GM03348 (cell line): ENCODE measurements around the gene FGFBP2.

Experiments used
- DNase-seq: peaks from one replicate; pipeline ENCODE4 v3.0.0; 2012; ENCODE audit warnings: low spot score

The FGFBP2 gene, protein sequence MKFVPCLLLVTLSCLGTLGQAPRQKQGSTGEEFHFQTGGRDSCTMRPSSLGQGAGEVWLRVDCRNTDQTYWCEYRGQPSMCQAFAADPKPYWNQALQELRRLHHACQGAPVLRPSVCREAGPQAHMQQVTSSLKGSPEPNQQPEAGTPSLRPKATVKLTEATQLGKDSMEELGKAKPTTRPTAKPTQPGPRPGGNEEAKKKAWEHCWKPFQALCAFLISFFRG

DNA sequence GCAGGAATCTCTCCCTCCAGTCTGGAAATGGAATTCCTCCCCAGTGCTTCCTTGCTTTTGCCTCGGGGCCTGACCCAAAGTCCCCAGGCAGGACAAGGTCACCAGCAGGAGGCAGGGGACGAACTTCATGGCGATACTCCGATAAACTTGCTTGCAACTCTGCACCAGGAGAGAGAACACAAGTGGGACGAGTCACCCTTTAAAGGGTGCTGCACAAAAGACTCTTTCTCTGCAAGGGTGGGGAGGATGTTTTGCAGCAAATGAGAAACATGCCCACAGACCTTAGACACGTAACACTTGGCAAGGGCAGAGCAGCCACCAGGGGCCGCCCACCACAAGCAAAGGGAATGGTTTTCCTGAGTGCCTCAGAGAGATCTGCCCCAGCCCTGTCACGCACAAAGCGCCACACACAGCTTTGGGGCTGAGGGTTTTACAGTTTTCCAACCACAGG lies at the start of gene FGFBP2:
FGFBP2 (minus strand) TSS at position 175 of the 451 bp plus-strand sequence; CDS start at position 129, 46 bp downstream.
- DNase-seq: peak; percentile 70

DNA sequence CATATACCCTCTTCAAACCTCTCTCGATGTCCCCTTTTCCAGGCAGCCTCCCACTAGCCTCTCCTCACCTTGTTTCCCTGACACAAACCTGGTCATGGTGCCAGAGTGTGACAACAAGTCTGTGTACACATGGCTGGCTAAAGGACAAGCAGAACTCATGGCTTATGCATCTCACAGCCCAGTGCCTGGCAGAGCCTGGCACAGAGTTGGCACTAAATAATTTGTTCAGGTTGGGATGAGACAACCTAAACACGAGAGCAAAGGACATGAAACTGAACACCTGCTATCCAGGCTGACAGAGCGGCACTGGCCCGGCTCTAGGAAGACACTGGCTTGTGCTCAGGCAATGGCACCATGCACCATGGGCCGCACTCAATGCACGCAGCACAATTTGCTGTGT lies 48.2 kb upstream of the FGFBP2 start:
- no peak for DNase-seq

DNA sequence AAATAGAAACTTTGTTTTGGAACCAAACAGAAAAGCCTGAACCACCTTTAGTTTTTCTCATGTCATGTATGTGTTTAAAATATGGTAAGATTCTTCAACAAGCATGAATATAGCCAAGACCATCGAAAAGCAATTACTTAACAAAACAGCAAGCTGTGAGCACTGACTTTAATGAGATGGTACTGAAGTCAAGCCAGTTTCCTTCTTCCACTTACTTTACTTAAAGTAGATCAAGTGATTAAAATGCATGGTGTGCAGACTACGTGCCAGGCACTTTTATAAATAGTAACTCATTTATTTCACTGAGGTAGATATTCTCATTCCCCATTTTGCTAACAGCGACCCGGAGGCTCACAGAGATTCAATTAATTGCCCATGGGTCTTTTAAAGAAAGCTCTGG lies 46.2 kb upstream of the FGFBP2 start:
- no peak for DNase-seq

DNA sequence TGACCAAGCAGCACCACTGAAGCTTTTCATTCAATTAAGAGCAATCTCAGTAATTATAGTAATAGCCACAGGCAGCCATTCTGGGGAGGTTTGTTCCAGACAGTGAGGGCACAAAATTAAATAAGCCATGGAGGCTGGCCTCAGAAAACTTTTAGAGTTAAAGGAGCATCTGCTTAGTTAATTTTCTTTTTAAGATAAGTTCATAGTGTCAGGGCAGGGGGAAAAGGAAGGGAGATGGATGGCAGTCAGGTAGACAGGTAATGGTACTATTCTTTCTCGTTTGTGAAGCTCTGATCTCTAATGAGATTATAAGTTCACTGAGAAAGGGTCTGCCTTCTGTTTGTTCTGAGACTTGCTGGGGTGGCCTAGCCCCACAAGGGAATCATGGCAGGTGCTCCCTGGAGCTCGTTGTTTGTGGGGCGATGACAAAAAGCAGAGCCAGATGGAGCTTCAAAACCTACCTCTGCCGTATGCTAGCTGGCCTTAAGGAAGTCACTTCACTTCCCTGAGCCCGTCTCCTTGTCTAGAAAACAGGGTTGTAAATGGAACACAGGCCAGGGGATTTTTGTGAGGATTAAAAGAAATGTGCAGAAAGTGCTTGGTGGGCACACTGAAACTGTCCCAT lies 44.6 kb upstream of the FGFBP2 start:
- DNase-seq: no peak

DNA sequence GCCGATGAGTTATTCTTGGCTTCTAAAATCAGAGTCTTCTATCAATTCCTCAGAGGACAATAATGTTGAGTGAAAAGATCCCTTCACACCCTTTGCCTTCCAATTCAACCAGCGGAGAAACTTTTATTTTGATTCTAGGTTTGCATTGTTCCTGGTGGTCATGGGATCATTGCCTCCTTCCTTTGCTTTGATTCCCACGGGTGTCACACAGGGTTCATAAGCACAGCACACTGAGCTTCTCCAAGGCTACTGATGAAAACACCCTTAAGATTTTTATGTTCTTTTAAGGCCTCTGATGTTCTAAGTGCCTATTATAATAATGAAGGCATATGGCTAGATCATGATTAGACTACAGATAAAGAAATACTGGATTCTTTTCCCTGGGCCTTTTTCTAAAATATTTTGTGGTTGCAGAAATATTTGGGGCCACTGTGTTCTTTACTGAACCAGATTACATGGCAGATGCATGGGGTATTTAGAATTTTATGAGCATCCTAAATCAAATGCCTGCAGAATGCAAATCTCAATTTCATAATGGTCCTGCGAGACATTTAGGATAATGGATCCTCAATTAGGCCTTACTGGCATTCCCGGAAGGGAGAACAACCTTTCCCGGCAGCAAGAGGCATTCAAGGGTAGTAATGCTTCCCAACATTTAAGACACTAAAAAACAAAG lies 43.9 kb upstream of the FGFBP2 start:
- no peak for DNase-seq

DNA sequence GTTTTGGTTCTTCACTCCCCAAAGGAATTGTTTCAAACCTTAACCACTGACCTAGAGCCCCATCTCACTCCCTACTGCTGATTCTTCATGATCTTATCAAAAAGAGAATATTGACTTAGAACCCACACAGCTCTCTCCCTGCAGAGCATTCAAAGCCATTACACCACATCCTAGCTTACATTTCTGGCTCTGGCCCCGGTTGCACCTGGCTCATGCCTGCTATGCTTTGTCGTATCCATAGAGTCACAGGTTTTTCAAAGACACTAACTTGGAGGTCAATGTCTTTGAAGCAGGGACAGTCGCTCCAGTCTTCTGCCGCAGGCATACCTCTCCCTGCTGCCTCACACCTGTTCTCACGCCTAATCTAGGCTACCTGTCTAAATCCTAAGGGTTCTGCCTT lies 42.7 kb upstream of the FGFBP2 start:
- DNase-seq: no peak

DNA sequence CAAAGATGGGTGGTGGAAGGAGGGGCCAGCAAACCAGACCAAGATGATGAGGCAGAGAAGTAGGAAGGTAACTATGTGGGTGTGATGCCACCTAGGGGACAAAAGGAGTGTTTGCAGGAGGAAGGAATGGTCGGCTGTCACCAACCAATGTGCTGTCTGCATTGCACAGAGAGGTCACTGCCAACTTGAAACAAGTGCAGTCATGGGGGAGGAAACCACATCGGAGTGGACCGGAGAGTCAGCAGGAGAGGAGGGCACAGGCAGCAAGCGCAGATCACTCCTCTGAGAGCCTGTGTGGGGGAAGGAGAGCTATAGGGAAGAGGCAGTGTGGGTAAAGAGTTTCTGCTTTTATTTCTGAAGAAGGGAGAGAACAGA lies 38.5 kb upstream of the FGFBP2 start:
- DNase-seq: peak; percentile 89

DNA sequence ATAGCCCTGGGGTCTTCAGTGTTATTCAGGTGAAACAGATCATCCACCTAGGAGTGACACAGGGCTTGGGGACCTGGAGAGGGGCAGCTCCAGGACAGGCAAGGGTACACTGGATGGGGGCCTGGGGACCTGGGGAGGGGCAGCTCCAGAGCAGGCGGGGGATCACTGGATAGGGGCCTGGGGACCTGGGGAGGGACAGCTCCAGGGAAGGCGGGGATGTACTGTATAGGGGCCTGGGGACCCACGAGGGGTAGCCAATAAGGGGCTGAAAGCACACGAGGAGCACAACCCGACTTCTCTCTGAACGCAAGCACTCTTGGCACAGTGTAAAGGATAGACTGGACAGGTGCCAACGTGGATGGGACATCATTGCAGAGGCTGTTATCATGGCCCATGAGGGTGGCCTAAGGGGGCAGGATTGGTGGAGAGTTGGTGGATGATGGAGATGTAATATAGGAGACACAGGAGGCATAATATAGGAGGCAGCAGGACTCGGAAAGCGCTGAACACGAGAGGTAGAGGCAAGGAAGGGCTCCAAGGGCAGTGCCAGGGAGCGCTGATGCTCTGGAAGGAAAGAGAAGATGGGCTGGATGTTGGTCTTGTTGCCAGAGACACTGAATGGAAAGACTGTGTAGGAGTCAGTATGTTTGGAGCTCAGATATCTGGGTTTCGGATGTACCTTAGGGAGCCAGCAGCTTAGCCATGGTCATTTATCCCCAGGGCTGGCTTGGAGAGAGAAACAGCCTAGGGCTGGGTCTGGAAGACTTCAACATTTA lies 37.9 kb upstream of the FGFBP2 start:
- no peak for DNase-seq

DNA sequence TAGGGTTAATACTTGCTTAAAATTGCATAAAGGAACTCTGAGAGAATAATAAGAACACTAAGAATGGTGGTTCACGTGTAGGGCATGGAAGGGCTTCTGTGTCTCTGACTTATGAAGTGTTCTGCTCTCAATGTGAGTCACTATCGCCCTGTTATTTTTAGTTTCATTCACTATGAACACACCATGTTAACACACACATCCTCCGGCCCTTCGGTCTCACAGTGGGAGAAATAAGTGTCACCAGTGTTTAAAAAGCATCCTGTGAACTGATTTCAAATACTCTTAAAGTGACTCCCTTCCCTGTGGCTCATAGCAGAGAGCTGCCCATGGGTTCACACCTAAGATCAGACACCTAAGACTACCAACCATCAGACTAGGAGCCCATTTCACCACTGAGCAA lies 33.8 kb upstream of the FGFBP2 start:
- DNase-seq: no peak

DNA sequence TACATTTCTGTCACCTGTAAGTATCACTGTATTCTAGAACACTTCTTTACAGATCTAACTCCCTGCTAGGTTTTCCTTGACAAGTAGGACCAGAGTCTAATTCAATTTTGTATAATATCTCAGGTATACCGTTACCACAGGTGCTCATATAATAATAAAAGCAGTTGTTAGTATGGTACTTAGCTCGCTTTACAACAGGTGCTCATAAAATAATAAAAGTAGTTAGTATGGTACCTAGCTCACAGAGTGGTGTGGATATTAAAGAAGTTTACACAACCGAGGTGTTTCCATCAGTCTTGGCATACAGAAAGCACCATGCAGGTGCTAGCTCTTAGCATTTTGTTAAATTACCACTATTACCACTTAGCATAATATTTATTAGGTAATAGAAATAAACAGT lies 32.9 kb upstream of the FGFBP2 start:
- no peak for DNase-seq

DNA sequence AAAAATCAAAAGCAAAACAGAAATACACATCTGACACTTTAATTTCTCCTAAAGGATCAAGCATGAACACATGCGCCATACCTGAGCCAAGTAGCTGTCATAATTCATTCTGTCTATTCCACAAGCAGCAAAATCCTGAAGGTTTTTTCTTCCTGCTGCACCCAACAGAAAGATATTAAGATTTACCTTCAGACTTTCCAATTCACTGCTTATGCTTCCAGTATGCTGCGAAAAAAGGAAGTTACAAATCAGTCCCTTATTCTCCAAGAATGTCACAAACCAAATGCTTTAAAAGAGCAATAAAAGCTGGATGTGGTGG lies 29.2 kb upstream of the FGFBP2 start:
- DNase-seq: no peak

DNA sequence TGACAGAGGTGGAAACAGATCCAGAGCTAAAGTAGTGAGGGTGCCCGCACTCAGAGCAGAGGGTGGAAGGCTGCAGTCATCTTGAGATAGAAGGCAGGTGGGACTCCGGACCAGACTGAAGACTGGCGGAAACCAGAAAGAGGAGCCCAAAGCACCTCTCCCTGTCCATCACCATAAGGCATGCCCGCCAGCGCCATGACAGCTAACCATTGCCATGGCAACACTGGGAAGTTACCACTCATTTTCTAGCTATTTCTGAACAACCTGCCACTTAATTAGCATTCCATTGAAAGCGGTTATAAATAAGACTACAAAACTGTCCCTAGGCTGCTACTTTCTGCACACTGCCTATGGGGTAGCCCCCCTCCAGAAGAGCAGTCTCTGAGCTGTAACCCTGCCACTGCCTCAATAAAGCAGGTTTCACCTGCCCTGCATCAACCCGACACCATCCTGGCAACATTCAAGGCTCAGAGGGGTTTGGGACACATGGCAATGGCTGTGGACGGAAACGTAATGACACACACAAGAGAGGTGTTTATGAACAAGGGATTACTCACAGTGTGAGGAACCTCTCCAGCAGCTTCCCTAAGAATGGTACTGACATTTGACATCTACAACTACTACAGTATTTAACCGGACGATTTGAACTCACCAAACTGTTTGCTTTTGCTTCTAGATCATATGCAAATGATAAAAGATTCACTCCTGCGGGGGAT lies 27.8 kb upstream of the FGFBP2 start:
- DNase-seq: no peak

DNA sequence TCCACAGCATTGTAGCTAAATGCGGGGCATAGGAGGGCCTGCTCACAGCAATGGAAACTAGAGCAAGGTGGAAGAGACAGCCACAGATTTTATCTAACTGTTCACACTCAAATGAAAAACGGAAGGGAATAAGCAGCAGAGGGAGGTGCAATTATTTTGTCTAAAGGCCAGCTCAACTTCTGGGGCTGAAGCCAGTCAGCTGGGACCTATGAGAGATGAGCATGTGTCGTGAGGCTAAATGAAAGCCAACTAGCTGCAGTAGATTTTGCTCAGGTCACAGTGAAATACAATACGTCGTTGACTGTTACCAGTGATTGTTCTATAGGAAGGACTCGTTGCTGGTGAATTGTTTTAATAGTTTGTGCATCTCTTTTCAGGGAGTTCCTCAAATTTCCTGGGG lies 26.4 kb upstream of the FGFBP2 start:
- DNase-seq: no peak

DNA sequence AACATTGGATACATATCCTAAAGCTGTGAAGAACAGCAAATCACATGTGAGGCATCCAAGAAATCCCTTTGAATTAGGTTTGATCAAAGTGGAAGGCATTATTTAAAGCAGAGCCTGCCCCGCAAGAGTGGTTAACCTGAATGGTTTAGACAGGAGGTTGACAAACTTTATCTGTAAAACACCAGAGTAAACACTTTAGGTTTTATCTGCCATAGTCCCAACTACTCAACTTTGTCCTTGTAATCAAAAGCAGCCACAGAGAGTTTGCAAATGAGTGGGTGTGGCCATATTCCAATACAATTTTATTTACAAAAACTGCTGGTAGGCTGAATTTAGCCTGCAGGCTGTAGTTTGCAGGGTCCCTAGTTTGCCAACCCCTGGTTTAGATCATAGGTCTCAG lies 25.2 kb upstream of the FGFBP2 start:
- DNase-seq: no peak

DNA sequence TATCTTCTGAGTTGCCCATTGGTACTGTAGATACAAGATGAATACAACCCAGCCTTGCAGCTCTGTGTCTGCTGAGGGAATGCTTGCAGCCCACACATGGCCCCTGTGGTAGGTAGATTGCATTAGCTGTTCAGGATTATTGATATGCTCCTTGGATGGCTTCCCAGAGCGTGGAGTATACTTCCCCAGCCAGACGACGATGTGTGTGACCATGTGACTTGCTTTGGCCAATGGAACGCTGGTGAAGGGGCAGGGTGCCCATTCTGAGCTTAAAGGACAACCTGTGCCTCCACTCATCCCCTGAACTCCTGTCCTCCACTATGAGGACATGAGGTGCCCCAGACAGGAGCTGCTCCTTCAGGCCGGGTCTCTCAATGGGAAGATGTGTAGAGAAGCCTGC lies 23.9 kb upstream of the FGFBP2 start:
- no peak for DNase-seq

DNA sequence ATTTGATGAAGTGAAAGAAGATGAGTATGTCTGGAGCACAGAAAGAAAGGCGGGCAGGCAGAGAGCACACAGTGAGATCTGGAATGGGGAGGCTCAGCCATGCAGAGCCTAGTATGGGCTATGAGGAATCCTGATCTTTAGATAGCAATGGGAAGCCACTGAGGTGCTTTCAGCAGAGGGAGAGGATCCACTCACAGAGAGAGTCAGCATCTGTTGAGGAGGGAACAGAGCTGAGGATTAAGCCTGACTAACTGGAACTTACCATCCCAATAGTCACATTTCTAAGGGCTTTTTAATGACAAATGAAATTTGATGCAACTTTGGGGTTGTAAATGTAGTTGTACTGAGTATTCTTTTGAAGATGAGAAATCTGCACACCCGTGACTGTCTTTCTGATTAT lies 20.6 kb upstream of the FGFBP2 start:
- DNase-seq: no peak

DNA sequence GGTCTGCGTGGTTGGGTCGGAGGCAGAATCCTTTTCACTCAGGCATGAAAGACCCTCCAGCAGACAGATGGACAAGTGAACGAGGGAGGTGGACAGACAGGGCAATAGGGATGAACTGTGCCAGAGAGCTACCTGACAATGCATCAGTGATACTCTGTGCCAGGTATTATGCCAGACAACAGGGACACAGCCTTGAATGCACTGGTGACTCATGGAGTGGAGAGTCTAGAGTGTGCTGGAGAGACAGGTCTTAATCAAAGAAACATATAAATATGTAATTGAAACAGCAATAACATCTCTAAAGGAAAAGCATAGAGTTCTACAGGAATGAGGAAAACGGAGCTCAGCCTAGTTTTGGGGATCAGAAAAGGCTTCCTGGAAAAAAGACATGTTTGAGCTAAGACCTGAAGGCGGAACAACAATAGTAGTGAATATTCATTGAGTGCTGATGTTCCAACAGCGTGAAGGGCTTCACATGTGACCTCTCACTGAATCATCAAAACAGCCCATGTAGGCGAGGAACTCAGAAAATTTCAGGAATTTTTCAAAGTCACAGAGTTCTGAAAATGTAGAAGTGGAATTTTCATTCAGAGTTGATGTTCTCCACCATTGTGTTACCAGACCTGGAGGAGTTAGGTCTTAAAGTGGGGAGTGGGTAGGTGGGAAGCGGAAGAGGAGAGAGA lies 20.0 kb upstream of the FGFBP2 start:
- DNase-seq: peak; percentile 29

DNA sequence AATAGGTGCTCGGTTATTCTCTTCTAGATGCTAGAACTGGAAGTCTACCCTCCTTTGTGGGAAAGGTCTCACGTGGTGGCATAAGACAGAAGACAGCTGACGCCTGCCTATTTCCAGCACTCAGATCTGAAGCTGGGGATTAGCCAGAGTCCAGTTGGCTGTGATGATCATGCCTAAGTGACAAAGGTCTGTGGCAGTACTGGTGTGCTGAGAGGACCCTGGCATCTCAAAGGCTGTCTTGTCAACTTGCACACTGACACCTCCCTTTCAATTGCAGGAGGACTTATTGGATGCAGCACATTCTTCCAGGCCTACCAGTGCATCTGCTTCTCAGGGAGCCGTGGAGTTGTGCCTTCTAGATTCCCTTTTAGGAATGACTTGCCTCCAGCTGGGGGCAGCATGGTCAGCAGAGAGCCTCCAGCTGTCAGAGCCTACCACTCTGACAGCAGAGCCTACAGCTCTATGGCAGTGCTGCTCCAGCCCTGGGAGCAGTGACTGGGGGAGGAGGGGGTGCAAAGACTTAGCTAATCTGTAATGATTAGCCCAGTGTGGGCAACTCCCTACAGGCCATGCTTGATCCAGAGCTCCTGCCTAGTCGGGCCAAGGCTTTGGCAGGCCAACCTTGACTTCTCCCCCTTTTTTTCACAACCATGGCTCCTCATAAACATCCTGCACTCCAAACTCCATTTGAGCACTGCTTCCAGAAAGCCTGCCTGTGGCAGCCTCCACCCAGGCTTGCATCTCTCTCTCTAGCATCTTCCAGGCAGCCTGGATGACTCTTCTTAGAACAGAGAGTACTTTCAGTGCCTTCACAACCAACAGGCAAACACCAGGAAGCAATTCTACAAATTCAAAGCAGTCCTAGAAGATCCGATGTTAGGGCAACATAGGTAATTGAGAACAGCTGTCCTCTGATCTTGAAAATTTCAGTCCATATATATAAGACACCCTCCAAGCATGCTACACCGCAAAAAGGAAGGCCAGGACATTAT lies 13.8 kb upstream of the FGFBP2 start:
- DNase-seq: no peak

DNA sequence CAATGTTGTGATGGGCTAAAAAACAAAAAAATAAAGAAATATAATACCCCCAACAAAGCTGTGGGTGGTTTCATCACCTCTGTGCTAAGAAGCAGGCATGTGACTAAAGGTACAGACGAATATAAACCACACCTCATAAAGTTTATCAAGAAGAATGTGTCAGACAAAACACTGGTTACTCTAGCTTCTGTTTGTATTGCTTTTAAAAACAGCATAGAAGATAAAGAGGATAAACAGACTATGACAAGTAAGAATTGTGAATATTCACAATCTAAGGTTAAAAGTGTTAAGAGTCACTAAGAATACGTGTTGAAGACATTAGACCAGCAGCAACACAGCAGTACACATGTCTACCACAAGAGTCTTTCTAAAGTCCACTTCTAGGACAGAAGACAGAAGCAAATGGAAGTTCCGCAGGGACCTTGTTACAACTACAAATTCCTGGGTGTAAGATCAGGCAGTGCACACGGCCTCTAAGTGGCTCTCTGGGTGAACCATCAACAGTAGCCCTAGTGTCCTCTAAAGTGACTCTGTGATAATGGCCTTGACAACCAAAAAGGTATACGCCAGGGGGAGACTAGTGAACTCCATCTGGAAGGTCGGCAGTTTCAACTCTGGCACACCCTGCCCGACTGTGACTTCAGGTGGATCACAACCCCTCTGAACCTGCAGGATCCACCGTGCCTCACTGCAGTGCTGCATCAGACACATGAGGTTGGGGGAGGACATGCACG lies 8.3 kb upstream of the FGFBP2 start:
- no peak for DNase-seq
